NK-92 (cell line): ENCODE measurements around the gene CYP2C18.
"Not testable (repeated sequence)": the region's sequence is repeated elsewhere in the genome, so short reads cannot be mapped to it uniquely, and the experiment has no call there.

Experiments used
- DNase-seq: peaks from one replicate; lab custom pipeline; 2025; ENCODE audit not compliant: unreplicated experiment; lab: John Stamatoyannopoulos, UW

Gene CYP2C18

DNA sequence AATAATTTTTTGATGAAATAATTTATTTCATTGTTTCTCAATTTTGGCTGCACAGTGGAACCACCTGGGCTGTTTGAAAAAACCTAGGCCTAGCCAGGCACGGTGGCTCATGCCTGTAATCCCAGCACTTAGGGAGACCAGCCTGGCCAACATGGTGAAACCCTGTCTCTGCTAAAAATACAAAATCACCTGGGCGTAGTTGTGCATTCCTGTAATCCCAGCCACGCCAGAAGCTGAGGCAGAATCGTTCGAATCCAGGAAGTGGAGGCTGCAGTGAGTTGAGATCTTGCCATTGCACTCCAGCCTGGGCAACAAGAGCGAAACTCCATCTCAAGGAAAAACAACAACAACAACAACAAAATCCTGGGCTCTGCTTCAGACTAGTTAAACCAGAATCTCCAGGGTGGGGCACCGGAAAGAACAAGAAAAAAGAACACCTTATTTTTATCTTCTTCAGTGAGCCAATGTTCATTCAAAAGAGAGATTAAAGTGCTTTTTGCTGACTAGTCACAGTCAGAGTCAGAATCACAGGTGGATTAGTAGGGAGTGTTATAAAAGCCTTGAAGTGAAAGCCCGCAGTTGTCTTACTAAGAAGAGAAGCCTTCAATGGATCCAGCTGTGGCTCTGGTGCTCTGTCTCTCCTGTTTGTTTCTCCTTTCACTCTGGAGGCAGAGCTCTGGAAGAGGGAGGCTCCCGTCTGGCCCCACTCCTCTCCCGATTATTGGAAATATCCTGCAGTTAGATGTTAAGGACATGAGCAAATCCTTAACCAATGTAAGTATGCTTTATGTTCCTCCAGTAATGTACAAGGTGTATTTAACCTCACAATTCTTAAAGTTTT lies at the start of gene CYP2C18:
TSS of gene CYP2C18 (plus strand) at position 516 of the 841 bp plus-strand sequence. CDS start at position 607, 91 bp downstream.
- no peak for DNase-seq

DNA sequence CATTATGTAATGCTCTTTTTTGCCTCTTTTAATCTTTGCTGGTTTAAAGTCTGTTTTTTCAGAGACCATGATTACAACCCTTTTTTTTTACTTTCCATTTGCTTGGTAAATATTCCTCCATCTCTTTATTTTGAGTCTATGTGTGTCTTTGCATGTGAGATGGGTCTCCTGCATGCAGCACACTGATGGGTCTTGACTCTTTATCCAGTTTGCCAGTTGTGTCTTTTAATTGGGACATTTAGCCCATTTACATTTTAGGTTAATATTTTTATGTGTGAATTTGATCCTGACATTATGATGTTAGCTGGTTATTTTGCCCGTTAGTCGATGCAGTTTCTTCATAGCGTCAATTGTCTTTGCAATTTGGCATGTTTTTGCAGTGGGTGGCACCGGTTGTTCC lies 45.4 kb upstream of the CYP2C18 start:
- DNase-seq = not testable (repeated sequence)

- DNase-seq = no peak
Measured at GRCh38 chr10:94639902-94640301, 43.6 kb upstream of the CYP2C18 start.

DNA sequence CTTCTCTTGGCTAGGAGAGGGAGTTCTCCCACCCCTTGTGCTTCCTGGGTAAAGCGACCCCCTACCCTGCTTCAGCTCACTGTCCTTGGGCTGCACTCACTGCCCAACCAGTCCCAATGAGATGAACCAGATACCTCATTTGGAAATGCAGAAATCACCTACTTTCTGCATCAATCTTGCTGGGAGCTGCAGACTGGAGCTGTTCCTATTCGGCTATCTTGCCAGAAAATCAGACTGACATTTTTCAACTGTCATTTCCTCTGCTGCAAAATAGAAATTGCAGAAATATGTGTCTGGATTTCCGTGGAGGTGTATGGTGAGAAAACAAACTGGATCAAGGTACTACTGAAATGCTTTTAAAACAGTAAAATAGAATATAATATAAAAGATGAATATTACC lies 43.0 kb upstream of the CYP2C18 start:
- DNase-seq = no peak

- DNase-seq = no peak
Measured at GRCh38 chr10:94641480-94641879, 42.0 kb upstream of the CYP2C18 start.

DNA sequence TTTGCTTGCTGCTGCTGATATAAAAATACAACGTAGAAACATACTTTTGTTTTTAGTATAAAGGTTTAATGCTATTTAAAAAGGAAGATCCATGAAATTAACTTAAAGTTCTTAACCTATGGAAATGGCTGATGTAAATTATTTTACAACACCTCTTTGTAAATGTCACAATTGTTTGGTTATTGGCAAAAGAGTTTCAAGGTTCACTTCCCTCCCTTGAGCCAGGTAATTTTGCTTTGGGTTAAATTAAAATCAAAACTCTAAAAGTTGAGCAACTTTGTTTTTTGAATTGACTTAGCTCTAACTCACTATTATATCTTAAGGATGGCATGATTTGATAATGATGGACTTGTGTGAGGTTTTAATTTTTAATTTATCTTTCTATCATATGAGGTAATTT lies 39.2 kb upstream of the CYP2C18 start:
- no peak for DNase-seq

DNA sequence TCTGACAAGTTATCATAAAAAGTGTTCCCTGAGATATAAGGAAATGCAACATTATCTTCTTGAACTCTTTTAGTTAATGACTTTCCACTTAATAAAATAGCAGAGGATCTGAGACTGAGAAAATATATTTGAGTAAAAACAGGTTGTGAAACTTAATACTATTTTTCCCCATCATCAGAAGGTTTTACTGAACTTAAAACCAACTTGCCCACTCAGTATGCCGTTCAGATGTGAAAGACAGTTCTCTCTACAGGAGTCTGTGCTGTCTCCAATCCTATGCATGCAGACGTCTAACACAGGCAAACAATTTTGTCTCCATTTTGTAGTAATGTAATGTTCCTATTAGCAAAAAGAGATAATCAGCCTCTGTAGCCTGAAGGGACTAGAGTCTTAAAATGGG lies 38.2 kb upstream of the CYP2C18 start:
- no peak for DNase-seq

DNA sequence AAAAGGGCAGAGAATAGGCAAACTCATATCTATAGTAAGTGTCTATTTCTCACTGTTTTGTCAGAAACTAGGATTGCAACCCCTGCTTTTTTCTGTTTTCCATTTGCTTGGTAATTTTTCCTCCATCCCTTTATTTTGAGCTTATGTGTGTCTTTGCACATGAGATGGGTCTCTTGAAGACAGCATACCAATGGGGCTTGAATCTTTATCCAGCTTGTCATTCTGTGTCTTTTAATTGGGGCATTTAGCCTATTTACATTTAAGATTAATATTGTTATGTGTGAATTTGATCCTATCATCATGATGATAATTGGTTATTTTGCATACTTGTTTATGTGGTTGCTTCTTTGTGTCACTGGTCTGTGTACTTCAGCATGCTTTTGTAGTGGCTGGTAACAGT lies 28.3 kb upstream of the CYP2C18 start:
- DNase-seq = not testable (repeated sequence)

- not testable (repeated sequence) for DNase-seq
Measured at GRCh38 chr10:94663061-94663460, 20.5 kb upstream of the CYP2C18 start.

- no peak for DNase-seq
Measured at GRCh38 chr10:94666391-94667102, 17.0 kb upstream of the CYP2C18 start.

DNA sequence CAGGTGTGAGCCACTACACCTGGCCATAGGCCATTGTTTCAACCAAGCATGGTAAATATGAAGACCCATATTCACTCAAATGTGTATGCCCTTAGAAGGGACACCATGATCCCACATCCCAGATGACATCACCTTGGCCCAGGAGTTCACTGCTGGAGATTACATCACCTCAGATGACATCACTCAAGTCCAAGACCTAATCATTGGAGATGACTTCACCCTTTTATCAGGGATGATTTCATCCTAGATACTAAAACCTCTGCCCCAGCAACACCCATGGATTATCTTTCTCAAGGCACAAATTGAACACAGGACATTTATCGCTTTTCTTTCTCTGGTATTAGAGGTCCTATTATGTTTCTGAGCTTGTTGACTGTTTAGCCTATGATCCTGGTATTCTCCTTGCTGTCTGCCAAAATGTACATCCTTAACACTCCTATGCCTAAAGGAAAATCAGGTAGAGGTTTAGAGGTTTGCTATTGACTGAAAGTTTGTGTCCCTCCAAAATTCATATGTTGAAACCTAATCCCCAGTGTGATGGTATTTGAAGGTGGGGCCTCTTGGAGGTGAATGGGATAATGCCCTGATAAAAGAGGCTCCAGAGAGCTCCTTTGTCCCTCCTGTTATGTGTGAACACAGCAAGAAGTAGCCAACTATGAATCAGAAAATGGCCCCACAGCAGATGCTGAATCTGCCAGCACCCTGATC lies 9.8 kb upstream of the CYP2C18 start:
- DNase-seq = no peak

- DNase-seq = no peak
Measured at GRCh38 chr10:94676496-94676895, 7.0 kb upstream of the CYP2C18 start.

DNA sequence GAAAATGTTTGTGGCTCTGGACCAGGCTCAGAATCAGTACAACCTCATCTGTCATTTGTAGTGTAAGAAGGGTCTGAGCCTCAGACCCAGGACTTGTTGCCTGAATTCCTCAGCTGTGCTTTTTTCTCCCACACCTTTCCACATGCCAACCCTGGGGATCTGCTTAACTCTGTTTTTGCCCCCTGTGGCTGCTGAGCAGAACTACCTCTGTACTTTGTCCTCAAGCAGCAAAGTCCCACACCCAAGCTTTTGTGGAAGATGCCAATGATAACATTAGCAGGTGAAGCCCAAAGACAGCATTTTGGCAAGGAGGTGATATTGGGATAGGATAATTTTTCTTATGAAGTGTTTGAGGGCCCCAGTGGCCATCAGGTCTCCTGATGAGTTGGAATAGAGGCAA lies 5.8 kb upstream of the CYP2C18 start:
- DNase-seq = no peak

DNA sequence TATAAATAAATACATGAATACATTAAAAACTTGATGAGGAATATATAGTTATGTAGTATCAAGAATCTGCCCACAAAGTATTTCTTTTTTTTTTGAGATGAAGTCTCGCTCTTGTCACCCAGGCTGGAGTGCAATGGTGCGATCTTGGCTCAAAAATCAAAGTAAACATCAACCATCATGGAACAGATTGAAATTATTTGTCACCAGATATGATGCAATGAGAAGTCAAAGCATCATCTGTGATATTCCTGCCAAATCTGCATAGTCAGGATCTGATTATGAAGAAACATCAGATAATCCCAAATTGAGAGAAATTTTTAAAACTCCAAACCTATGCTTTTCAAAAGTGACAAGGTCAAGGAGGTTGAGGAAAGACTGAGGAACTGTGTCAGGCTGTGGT lies 5.1 kb upstream of the CYP2C18 start:
- DNase-seq = no peak

DNA sequence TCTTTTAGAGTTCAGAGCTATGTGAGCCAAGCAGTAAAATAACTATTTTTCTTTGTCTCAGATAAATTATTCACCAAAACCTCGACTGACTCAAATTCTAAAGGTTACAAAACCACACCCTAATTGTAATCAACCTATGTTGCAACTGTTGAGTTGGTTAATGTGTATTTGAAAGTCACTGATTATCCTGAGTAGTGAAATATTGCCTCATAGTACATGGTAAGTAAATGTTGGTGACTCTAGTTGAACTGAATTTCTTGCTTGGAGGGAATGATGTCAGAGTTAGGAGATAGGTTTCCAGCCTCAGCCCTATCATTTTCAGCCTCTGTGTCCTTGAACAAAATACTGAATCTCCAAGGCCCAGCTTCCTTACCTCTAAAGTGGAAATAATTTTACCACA lies 3.0 kb upstream of the CYP2C18 start:
- DNase-seq = no peak

DNA sequence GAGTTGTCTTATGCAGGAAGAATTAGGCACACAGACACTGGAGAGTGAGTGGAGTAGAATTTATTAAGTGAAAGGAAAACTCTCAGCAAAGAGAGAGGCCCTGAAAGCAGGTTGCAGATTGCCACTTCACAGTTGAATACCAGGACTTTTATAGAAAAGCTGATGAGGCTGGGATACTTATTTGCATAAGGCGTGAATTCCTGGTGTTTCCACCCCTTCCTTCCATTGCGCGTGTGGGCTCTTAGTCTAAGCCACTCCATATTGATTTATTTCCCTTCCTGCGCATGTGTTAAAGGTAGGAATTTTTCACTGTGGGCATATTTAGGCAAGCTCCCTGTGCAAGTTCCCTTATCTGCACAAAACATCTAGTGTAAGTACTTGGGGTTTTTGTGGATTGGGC lies 893 bp upstream of the CYP2C18 start:
- not testable (repeated sequence) for DNase-seq

DNA sequence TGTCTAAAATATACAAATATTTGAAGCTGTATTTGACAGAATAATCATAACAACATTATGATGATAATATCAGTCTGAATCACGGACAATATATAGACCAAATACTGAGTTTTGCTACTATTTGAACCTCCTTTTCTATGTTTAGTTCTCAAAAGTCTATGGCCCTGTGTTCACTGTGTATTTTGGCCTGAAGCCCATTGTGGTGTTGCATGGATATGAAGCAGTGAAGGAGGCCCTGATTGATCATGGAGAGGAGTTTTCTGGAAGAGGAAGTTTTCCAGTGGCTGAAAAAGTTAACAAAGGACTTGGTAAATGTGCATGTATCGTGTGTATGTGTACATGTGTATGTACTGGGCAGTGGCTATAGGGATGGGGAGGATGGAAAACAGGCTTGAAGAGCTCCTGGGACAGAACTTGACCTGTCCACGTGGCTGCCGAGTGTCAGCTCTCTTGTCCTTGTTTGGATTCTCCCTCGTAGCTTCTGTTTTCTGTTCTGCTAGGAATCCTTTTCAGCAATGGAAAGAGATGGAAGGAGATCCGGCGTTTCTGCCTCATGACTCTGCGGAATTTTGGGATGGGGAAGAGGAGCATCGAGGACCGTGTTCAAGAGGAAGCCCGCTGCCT lies 4.2 kb downstream of the CYP2C18 start:
- no peak for DNase-seq

DNA sequence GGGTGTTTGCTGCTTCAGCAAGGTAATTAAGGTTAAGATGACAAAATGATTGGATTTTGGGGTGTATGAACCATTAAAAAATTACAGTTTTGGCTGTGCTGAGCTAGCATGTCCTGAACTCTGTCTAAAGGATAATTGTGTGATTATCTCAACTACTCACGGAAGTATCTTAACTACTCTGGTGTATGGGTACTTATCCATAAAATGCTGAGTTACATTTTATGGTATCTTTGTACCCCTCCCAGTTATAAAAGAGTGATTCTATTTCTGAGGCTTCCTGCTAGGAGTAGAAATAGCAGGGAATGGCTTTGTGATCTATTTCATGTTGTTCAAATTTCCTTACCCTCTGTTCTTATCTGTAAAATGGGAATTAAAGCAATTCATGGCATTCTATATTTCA lies 22.6 kb downstream of the CYP2C18 start:
- no peak for DNase-seq

- DNase-seq = no peak
Measured at GRCh38 chr10:94710578-94710977, 27.0 kb downstream of the CYP2C18 start.

GRCh38 chr10:94725871-94726270 lies 42.3 kb downstream of the CYP2C18 start:
- DNase-seq = no peak

DNA sequence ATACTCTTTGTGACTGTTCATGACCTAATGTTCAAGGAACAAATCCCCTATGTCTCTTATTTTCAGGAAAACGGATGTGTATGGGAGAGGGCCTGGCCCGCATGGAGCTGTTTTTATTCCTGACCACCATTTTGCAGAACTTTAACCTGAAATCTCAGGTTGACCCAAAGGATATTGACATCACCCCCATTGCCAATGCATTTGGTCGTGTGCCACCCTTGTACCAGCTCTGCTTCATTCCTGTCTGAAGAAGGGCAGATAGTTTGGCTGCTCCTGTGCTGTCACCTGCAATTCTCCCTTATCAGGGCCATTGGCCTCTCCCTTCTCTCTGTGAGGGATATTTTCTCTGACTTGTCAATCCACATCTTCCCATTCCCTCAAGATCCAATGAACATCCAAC lies 51.7 kb downstream of the CYP2C18 start:
- DNase-seq = no peak
